ENCODE data around the gene C7orf57.

The C7orf57 gene

GRCh38 chr7:48101352-48101751 lies 66.0 kb downstream of the C7orf57 start:
- Histone ChIP-seq H2AFZ (ENCODE audit: low read length) (no peak overlapping the region), H3K27ac (ENCODE audit: low read length) (no peak overlapping the region), H3K4me2 (ENCODE audit: low read depth, low read length) (no peak overlapping the region), H3K27me3 (replicated peaks; ENCODE audit: insufficient read depth, low read length) (no peaks in the 10 kb centered on the region), H3K9me3 (replicated peaks; ENCODE audit: insufficient read depth, low read length) (no peaks in the 10 kb centered on the region), H3F3A (ENCODE audit: insufficient read depth, low read length) (no peaks in the 10 kb centered on the region), H3K79me2 (ENCODE audit: low read length) (no peaks in the 10 kb centered on the region), H3K9me2 (replicated peaks; ENCODE audit: insufficient read depth, low read length) (no peaks in the 10 kb centered on the region), H3K4me1 (ENCODE audit: low read length) (no peaks in the 10 kb centered on the region), H3K4me3 (ENCODE audit: low read length) (no peak overlapping the region), H3K9ac (ENCODE audit: low read length) (no peak overlapping the region), H4K20me1 (ENCODE audit: insufficient read depth, low read length) (no peaks in the 10 kb centered on the region), H3K36me3 (replicated peaks; ENCODE audit: insufficient read depth, low read length) (no peaks in the 10 kb centered on the region)
- TF ChIP-seq EZH2phosphoT487 (IDR thresholded peaks at IDR 0.05; ENCODE audit: low read length) (no peak), EZH2 (optimal IDR thresholded peaks at IDR 0.05; ENCODE audit: low read depth, low read length) (no peak)
- TF ChIP-seq, protein P1, sequence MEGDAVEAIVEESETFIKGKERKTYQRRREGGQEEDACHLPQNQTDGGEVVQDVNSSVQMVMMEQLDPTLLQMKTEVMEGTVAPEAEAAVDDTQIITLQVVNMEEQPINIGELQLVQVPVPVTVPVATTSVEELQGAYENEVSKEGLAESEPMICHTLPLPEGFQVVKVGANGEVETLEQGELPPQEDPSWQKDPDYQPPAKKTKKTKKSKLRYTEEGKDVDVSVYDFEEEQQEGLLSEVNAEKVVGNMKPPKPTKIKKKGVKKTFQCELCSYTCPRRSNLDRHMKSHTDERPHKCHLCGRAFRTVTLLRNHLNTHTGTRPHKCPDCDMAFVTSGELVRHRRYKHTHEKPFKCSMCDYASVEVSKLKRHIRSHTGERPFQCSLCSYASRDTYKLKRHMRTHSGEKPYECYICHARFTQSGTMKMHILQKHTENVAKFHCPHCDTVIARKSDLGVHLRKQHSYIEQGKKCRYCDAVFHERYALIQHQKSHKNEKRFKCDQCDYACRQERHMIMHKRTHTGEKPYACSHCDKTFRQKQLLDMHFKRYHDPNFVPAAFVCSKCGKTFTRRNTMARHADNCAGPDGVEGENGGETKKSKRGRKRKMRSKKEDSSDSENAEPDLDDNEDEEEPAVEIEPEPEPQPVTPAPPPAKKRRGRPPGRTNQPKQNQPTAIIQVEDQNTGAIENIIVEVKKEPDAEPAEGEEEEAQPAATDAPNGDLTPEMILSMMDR (IDR thresholded peaks at IDR 0.05; ENCODE audit: low read length): no peak
- DNase-seq: no peak

GRCh38 chr7:48101968-48102367 lies 66.6 kb downstream of the C7orf57 start:
- no peaks in the 10 kb centered on the region for H3K79me2 ChIP-seq (ENCODE audit: low read length)
- no peak for TF ChIP-seq EZH2phosphoT487 (IDR thresholded peaks at IDR 0.05; ENCODE audit: low read length)
- TF ChIP-seq, protein P1 (IDR thresholded peaks at IDR 0.05; ENCODE audit: low read length): peak; percentile 32
- no peaks in the 10 kb centered on the region for H3F3A ChIP-seq (ENCODE audit: insufficient read depth, low read length)
- no peak overlapping the region for H3K4me2 ChIP-seq (ENCODE audit: low read depth, low read length)
- H3K4me1 ChIP-seq (ENCODE audit: low read length): no peaks in the 10 kb centered on the region
- no peaks in the 10 kb centered on the region for H4K20me1 ChIP-seq (ENCODE audit: insufficient read depth, low read length)
- no peak overlapping the region for H3K9ac ChIP-seq (ENCODE audit: low read length)
- H3K27me3 ChIP-seq (replicated peaks; ENCODE audit: insufficient read depth, low read length): no peaks in the 10 kb centered on the region
- DNase-seq: no peak
- no peak overlapping the region for H2AFZ ChIP-seq (ENCODE audit: low read length)
- no peaks in the 10 kb centered on the region for H3K36me3 ChIP-seq (replicated peaks; ENCODE audit: insufficient read depth, low read length)
- no peak overlapping the region for H3K27ac ChIP-seq (ENCODE audit: low read length)
- H3K9me2 ChIP-seq (replicated peaks; ENCODE audit: insufficient read depth, low read length): no peaks in the 10 kb centered on the region
- H3K4me3 ChIP-seq (ENCODE audit: low read length): no peak overlapping the region
- no peaks in the 10 kb centered on the region for H3K9me3 ChIP-seq (replicated peaks; ENCODE audit: insufficient read depth, low read length)

- no peak overlapping the region for H3K9ac ChIP-seq (ENCODE audit: low read length)
- H3K4me2 ChIP-seq (ENCODE audit: low read depth, low read length): no peak overlapping the region
- no peak overlapping the region for H2AFZ ChIP-seq (ENCODE audit: low read length)
- no peaks in the 10 kb centered on the region for H4K20me1 ChIP-seq (ENCODE audit: insufficient read depth, low read length)
- no peaks in the 10 kb centered on the region for H3K9me3 ChIP-seq (replicated peaks; ENCODE audit: insufficient read depth, low read length)
- no peak for DNase-seq
- H3K9me2 ChIP-seq (replicated peaks; ENCODE audit: insufficient read depth, low read length): no peaks in the 10 kb centered on the region
- no peaks in the 10 kb centered on the region for H3K4me1 ChIP-seq (ENCODE audit: low read length)
- H3K27me3 ChIP-seq (replicated peaks; ENCODE audit: insufficient read depth, low read length): no peaks in the 10 kb centered on the region
- no peaks in the 10 kb centered on the region for H3F3A ChIP-seq (ENCODE audit: insufficient read depth, low read length)
- TF ChIP-seq EZH2phosphoT487 (IDR thresholded peaks at IDR 0.05; ENCODE audit: low read length) (no peak), EZH2 (optimal IDR thresholded peaks at IDR 0.05; ENCODE audit: low read depth, low read length) (no peak)
- TF ChIP-seq, protein P1 (IDR thresholded peaks at IDR 0.05; ENCODE audit: low read length): no peak
- no peaks in the 10 kb centered on the region for H3K36me3 ChIP-seq (replicated peaks; ENCODE audit: insufficient read depth, low read length)
- H3K4me3 ChIP-seq (ENCODE audit: low read length): no peak overlapping the region
- no peaks in the 10 kb centered on the region for H3K79me2 ChIP-seq (ENCODE audit: low read length)
- H3K27ac ChIP-seq (ENCODE audit: low read length): no peak overlapping the region
These were observed 67.2 kb downstream of the C7orf57 start for GRCh38 chr7:48102530-48102929.
